Activated CD4-positive, alpha-beta T cell treated with anti-CD3 and anti-CD28 coated beads, Interleukin-2, Interleukin-6, amounts not matched to agents 100 ng/mL and 50 ng/mL, durations not matched to agents 16 hours and 8 hours (primary cell): Measurements from ENCODE around the gene C17orf50.
"Not testable (repeated sequence)": the region's sequence is repeated elsewhere in the genome, so short reads cannot be mapped to it uniquely, and the experiment has no call there.

ENCODE experiments used
- DNase-seq: peaks from one replicate; pipeline ENCODE4 v3.0.0-alpha.2; 2020

C17orf50 gene

DNA sequence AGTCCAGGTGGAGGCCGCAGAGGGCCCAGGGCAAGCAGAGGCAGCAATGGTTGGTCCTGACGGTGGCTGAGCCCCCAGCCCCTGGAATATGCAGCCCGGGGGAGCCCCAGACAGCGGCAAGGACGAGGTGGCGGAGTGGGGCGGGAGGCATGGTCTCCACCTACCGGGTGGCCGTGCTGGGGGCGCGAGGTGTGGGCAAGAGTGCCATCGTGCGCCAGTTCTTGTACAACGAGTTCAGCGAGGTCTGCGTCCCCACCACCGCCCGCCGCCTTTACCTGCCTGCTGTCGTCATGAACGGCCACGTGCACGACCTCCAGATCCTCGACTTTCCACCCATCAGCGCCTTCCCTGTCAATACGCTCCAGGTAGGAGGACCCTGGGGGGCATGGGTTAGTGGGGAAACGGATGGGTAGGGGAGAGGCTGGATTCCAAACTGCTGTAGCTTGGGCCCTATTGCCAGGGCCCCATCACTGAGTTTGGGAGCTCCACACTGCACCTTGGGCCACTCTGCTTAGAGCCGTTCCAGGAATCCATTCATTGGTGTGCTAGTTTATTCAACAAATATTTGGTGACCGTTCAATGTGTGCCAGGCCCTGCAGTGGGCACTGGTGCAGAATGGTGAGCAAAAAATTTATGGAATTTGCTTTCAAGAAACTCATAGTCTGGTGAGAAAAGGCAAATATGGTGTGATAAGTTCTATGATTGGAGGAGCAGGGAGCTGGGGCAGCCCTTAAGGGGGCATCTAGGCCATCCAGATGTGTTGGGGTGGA, 25.5 kb upstream of the C17orf50 start:
- no peak for DNase-seq

DNA sequence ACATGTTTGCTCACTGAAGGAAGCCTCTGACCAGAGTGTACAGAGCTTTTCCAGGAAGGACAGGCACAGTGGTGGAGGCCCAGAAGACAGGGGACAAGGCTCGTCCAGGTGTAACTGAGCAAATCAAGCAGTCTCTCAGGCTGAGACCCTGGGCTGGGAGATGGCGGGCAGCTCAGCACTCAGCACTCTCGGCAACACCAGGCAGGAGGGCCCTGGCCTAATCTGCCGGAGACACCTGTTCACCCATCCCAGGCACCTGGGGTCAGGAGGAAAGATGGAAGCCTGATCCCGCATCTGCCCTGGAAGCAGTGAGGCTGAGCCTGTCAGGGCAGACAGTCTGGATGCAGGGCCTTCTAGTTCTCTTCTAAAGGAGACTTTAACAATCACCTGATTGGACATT, 24.5 kb upstream of the C17orf50 start:
- DNase-seq: no peak

DNA sequence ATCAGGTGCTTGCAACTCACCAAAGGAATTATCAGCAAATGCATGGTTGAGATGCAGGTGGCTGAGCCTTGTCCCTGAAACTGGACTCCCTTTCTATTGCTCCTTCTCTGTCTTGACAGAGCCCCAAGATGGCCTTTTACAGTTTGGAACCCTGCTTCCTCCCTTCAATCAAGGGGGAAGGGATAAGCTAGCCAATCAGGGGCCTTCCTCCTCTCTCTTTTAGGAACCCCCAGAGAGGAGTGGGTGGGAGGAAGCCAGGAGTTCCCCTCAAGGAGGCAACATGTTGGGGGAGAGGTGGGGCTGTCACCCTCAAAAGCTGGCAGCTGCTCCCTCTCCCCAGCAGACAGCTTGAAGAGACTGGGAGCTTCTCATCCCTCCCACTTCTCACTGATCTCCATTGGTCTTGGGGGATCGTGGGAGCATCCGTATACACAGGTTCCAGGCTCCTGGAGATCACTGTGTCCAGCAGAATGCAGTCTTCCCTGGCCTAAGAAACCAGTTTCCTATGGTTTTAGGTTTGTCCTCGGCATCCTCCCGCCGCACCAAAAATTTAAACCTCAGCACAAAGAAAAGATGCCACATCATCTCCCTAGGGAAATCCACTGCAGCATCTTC, 22.1 kb upstream of the C17orf50 start:
- no peak for DNase-seq

DNA sequence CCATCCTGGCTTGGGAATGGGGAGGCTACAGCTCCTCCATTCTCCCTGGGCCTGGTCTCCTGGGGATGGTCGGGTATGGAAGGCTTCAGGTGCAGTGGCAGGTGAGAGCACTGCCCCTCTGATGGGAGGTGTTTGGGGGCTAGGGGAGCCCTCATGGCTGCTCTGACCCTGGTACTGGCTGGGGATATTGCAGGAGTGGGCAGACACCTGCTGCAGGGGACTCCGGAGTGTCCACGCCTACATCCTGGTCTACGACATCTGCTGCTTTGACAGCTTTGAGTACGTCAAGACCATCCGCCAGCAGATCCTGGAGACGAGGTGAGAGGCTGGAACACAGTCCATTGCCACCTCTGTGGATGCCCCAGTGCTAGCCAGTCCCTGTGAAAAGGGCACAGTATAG, 20.5 kb upstream of the C17orf50 start:
- no peak for DNase-seq

DNA sequence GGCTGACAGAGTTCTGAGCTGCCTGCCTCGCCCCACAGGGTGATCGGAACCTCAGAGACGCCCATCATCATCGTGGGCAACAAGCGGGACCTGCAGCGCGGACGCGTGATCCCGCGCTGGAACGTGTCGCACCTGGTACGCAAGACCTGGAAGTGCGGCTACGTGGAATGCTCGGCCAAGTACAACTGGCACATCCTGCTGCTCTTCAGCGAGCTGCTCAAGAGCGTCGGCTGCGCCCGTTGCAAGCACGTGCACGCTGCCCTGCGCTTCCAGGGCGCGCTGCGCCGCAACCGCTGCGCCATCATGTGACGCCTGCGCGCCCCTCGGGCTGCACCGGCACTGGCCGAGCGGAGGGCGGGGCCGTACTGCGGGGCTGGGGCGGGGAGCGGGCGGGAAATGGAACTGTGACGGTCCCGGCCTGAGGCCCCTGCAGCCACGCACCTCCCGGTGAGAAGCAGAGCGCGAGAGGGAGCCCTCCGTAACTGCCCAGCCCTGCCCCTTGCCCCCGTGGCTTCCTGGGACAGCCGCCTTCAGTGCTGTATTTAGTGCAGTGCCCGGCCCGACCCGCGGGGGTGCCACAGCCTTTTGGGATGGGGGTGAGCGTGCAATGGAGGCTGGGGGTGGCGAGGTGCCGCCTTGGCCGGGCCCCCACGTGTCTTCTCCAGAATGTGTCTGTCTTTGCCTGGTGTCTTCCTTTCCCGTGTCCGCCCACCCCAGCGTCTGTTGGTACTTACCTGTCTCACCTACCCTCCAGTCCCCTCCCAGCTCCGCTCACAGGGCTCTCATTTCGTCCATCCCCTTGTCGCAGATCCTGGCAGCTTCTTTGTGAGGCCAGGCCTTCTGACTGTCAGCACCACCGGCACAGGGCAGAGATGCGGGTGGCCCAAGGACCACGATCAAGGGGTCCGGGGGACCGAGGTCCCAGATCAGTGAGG, 19.4 kb upstream of the C17orf50 start:
- peak; percentile 31 for DNase-seq

DNA sequence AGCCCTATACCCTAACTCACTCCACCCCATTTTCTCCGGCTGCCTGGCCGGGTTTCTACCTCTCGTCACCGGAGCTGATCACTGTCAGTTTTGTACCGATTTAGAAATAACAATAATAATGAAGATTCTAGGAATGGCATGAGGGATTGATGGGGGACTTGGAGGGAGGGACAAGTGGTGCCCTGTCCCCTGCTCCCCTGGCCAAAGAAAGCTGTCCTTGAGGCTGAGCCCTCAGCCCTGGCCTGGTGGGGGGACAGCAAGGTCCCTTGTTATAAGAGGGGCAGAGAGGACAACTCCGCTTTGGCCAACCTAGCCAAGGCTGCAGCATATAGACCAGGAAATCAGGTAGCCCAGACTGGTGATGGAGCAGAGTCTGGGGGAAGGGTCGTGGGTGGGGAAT, 18.2 kb upstream of the C17orf50 start:
- DNase-seq: no peak

DNA sequence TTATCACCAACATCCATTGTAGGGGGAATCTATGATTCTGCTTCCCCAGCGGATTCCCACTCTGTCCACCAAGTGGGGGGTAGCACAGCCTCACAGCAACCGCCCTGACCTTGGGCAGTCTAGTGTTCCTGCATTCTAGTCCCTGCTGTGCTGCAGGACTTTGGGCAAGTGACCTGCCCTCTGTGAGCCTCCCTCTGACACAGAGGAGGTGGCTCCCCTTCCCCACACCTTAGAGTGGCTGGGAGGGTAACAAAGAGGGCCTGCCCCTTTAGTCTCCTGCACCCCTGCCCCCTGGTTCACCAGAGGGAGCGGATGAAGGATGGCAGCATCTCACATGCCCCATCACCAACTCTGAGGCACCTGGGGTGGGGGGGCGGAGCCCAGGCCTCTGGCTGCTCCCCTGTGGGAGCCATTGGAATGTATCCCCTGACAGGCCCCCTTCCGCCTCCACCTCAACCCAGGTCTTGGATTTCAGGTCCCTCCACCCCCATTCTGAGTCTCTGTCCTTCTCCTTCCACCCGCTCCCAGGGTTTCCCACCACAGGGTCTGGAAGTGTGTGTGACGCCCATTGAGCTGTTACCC, 17.7 kb upstream of the C17orf50 start:
- no peak for DNase-seq

DNA sequence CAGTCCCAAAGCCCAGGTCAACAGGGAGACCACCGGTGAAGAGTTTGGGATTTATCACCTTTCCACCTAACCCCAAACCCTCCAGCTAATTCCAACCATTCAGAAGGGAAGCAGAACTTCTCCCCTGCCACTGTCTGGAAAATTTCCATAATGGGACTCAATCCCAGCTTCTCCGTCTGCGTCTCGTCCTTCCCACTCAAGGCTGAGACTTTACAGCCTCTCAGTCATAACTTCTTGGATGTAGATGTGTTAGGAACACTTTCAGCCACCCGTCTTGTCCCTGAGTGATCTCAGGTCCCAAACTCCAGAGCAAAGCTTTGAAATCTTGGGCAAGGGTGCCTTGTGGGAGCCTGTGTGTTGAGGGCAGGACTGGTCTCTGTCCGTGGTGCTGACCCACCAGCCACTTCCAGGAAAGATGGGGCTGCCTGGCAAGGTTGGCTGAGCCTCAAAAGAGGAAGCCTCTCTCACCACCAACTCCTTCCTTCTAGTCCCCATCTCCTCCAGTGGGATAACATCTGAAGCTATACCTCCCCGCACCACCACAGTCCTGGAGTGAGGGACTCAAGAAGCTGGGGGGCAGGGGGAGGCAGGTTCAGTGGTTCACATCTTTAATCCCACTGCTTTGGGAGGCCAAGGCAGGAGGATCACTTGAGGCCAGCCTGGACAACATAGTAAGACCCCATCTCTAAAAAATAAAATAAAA, 16.9 kb upstream of the C17orf50 start:
- peak; percentile 21 for DNase-seq

DNA sequence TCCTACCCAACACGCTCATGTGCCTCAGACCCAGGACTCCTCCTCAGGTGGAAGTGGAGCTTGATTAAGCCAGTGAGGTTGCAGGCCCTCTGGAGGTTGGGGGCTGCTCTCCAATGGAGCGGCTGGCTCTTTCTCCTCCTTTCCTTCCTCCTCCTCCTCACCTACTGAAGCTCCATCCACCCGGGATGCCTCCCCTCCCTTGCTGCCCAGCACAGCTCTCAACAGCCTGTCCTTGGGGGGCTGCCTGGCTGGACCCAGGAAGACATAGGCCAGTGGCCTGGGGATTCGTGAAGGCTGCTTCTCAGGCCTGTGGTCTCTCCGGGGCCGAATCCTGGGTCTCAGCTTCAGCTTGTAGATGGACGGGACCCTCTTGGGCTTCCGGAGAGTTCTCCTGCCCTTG, 15.9 kb upstream of the C17orf50 start:
- DNase-seq: no peak

DNA sequence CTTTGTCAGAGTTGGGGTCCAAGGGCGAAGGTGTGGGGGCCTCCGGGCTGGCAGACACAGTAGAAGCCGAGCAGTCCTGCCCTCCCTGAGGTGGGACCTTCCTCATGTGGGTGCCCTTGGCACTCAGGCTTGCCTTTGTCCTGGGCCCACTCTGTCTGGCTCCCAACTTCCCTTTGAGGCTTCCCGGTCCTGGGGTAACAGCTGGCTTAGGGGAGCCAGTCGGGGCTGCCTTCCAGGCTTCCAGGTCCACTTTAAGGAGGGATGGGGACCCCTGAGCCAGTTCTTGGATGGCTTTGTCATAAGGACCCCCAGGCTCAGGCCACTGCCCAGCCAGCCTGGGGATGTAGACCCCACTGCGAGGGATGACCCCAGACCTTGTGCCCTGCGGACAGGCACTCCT, 15.4 kb upstream of the C17orf50 start:
- no peak for DNase-seq

DNA sequence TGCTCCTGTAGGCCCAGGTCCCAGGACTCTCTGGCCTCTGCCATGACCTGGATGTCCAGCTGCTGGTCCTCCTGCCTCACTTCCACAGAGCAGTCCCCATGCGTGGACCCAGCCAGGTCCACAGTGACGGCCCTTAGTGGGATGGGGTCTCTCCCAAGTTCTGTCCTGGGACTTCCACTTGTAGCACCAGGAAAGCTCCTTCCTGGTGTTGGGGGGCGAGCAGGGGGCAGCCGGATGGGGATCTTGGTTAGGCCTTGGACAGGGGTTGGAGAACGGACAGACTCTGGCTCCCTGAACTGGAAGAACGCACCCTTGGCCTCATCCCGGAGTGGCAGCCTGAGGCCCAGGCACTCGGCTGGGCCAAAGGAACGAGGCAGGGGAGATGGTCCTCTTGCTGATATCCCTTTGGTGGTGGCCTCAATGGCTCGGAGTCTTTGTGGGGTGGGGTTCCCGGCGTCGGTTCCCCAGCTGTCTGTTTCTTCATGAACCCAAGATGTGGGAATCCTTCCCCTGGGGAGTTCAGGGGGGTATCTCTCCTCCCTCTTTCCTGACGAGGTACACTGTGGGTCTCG, 14.9 kb upstream of the C17orf50 start:
- DNase-seq: no peak

DNA sequence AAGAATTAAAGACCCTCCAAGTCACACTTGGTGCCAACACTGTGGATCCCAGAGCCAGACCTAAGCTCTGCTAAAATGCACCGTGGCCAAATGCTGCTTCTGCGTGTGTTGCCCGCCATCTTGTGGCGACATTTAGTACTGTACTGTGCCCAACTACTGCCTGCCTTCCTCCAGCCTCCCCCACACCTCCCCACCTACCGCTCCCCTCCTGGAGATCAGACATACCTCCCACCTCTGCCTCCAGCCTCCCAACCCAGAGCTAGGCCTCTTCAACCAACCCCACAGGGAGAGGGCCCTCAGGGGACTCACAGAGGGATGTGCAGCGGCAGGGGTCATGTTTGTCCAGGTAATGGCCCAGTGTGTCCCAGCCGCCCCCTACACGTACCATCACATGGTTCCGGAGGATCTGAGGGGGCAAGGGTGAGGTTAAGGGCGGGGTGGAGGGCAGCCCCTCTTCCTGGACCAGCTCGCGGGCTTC, 13.1 kb upstream of the C17orf50 start:
- DNase-seq: peak; percentile 84

DNA sequence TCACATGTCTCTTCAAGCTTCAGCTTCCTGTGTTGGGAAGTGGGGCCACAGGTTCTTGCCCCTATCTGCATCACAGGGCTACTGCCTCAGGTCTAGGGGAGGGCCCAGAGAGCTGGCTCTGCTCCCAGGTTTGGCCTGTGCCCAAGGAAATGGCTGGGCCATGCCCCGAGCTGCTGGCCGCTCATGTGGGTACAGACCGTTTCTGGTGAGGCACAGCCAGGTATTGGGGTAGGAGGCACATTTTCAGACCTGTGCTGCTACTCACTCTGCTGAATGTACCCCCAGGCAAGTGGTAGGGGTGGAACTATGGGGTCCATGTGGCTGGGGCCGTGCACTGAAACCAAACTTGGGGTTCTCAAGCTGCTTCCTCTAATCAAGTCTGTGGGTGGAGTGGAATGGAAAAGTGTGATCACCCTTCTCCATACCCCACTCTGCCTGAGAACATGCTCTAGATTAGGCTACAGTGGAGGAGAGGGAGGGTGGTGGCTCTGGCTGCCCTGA, 12.3 kb upstream of the C17orf50 start:
- no peak for DNase-seq

DNA sequence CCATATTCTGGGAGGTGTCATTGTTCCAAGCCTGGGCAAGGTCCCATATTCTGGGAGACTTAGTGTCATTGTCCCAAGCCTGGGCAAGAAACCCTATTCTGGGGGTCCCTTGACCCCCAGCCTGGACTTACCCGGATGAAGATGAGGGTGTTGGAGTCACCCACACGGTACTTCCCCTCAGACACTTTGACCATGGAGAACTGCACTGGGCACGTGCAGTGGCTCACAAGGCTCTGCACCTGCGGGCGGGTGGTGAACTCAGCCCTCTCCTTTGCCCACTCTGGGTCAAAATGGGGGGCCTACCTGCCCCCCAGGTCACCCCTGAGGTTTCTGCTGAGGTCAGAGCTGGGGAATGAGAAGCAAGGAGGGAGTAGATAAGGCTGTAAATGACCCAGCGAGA, 11.7 kb upstream of the C17orf50 start:
- no peak for DNase-seq

DNA sequence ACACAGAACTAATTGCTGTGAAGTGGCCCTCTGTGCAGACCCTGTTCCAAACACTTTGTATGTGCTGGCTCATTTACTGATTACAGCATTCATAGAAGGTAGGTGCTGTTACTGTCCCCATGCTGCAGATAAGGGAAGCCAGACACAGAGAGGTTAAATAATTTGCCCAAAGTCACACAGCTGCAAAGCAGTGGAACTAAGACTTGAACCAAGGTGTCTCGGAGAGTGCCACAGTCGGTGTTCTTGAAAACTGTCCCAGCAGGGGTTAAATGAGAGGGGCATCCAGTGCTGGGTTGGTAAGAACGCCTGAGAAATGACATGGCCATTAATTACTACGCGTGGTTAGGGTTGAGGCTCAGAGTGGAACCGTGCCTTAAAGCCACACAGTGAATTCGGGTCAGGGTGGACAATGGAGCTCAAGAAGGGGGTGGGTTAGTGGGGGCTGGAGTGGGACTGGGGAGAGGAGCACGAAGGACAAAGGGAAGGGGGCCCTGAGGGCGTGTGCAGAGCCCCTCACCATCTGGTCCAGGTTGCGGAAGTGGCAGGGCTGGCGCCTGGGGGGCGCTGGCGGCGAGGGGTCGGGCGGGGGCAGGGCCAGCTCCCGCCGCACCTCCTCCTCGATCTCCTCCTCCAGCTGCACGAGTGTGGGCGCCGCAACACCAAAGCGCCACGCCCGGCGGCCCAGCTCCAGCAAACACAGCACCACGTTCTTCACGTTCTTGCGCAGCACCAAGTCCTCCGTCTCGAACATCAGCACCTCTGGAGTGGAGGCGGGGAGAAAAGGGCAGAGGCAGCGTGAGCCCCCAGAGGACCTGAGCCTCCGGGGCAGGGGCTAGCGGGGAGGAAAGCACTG, 10.9 kb upstream of the C17orf50 start:
- no peak for DNase-seq

DNA sequence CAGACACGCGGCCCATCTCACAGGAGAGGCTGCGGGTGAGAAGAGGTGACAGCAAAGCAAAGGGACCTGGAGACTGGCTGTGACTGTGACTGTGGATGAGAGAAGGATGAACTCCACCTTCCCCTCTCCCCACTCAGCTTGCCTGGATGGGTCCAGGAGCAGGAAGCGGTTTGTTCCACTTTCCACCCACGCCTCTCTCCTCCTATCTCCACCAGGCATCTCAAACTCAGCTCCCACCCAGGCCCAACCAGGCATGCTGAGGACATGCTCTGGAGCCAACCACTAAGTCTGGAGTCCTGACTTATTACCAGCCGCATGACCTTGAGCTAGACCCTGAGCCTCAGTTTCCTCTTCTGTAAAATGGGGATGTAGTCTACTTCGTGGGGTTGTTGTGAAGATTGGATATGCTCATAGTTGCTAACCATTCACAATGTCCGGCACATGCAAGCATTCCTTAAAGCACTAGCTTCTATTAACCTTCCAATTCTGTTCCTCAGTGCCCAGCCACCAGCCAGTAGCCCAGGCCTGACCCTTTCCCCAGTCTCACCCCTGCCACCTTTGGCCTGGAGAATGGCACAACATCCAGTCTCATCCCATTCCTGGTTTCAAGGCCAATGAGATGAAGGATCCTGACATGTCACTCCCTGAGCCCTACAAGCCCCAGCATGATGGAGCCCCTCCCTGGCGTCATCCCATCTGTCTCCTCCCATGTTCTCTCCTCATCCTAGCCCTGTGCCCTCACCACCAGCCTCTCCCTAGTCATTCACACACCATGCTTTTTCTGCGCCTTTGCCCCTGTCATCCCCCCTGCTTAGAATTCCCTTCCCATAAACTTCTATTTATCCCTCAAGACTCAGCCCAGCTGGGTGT, 9.9 kb upstream of the C17orf50 start:
- DNase-seq: no peak

DNA sequence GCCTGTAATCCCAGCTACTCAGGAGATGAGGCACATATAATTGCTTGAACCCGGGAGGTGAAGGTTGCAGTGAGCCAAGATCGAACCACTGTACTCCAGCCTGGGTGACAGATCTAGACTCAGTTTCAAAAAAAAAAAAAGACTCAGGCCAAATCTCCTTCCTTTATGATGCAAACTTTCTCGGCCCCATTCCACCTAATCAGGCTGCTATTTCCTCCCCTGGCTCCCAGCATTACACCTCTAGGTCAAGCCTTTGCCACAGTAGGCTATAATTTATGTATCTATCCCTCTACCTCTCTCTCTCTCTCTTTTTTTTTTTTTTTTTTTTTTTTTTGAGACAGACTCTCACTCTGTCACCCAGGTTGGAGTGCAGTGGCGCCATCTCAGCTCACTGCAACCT, 9.1 kb upstream of the C17orf50 start:
- not testable (repeated sequence) for DNase-seq

DNA sequence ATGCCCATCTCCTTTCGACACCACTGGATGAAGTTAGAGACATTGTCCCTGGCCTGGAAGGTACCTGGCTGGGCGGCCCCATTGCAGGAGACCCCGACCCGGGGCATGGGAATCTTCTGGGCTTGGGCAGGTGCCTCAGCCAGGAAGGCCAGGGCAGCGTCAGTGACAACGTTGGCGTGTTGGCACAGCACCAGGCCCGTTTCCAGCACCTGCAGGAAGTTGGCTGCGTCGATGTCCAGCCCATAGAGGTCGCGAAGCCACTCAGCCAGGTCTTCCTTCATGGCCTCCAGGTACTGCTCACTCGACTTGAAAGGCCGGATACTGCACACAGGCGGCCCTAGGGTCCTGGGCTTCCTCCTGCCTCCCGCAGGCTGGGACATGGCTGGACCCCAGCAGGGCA, 8.2 kb upstream of the C17orf50 start:
- no peak for DNase-seq

DNA sequence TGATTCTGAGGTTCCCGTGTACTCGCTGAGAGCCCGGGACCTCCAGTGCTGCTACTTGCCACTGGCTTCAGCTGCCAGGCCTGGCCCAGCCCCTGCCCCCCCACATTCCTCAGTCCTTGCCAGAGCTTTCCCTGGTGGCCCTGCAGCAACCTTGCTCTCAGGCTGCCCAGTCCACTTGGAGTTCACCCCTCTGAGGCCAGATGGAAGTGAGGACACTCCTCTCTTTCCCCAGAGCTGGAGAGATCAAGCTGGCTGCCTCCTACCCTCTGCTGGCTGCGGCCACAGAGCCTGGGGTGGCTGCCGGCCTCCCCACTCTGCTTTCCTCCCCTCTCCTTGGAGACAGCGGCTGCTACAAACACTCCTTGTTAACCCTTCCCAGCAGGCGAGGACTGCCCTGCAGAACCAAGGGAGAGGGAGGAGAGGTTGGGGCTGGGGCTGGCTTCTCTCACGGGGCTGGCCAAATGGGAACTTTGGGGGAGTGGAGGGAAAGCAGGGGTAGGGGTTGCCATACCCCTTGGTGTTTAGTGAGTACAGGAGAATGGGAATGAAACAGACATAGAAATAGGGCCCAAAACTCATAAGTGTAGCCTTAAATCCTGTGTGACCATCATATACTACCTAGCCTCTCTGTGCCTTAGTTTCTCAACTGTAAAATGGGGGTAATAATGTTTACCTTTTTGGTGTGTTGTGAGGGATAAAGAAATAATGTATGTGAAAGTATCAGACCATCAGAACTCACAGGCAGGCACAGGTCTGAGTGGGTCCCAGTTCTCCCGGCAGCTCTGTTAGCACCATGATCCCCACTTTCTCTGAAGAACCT, 7.5 kb upstream of the C17orf50 start, which contains the start of gene GAS2L2:
Gene GAS2L2, minus strand, starts transcription at position 295 of the 820 bp plus-strand sequence. CDS start 389 bp downstream, outside the sequence.
- no peak for DNase-seq
